SH-SY5Y (cell line): ENCODE measurements around the gene TEAD3.

Experiments used
- GATA2 ChIP-seq: IDR thresholded peaks from 2 replicates; pipeline ENCODE4 v1.6.1; 2011; ENCODE audit warnings: mild to moderate bottlenecking, low read depth, low read length
- GATA3 ChIP-seq: IDR thresholded peaks from 2 replicates; pipeline ENCODE4 v1.6.1; 2011; ENCODE audit warnings: low read depth, mild to moderate bottlenecking, low read length, moderate library complexity

DNA sequence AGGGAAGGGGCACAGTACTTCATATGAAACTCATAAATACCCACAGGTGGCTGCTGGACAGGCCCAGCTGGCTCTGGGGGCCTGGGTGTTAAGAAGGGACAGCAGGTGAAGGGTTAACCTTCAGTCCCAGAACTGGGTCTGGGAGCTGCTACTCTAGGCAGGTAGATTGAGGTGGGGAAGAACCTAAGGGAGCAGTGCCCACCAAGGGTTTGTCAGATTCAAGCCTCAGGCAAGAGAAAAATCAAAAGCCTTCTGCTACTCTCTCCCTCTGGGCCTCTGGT, 23.1 kb downstream of the TEAD3 start:
- no peak for TF ChIP-seq GATA3
- TF ChIP-seq GATA2, result no peak
